CD14-positive monocyte (primary cell): ENCODE data around the gene GRID1. TPM values are rescaled to one million over a fixed set of nuclear protein-coding genes. Genes with fewer than 3 reads are reported as not detected.

Source experiments
- DNase-seq, 3 donors: peaks; one replicate each; pipeline ENCODE4 v3.0.0-alpha.2; 2011 to 2022
- H2AFZ ChIP-seq: 2 replicates; pipeline ENCODE4 v1.6.0; 2012; ENCODE audit warnings: mild to moderate bottlenecking, low read depth, low read length, inconsistent platforms; ENCODE audit not compliant: insufficient read depth, poor library complexity, severe bottlenecking
- H3K27ac ChIP-seq, 2 donors: 1 replicate in 1 of 2; 2 replicates in 1 of 2; pipeline ENCODE4 v1.5.1; 2012 to 2013; ENCODE audit warnings: low read length in 2 of 2, control low read depth in 1 of 2, inconsistent platforms in 1 of 2, low read depth in 1 of 2, mild to moderate bottlenecking in 1 of 2
- H3K27me3 ChIP-seq, 2 donors: one replicate each; pipeline versions ENCODE4 v1.6.0 to v1.6.1; 2011 to 2013; ENCODE audit warnings: low read length in 2 of 2; ENCODE audit not compliant: control insufficient read depth in 2 of 2, insufficient read depth in 2 of 2
- H3K36me3 ChIP-seq, 2 donors: replicated peaks in 1 of 2; 1 replicate in 1 of 2; 2 replicates in 1 of 2; pipeline versions ENCODE4 v1.5.1 to v1.6.1; 2012 to 2013; ENCODE audit warnings: low read length in 2 of 2, control low read depth in 1 of 2, inconsistent platforms in 1 of 2, mild to moderate bottlenecking in 1 of 2; ENCODE audit not compliant: insufficient read depth in 2 of 2, control insufficient read depth in 1 of 2
- H3K4me1 ChIP-seq, 2 donors: 1 replicate in 1 of 2; 2 replicates in 1 of 2; pipeline versions ENCODE4 v1.5.1 to v1.6.1; 2012 to 2013; ENCODE audit warnings: low read length in 2 of 2, control low read depth in 1 of 2, inconsistent platforms in 1 of 2, mild to moderate bottlenecking in 1 of 2, moderate library complexity in 1 of 2; ENCODE audit not compliant: insufficient read depth in 2 of 2, control insufficient read depth in 1 of 2
- H3K4me2 ChIP-seq: replicated peaks from 2 replicates; pipeline ENCODE3; 2012; ENCODE audit warnings: low read length, moderate library complexity, mild to moderate bottlenecking; ENCODE audit not compliant: poor library complexity, severe bottlenecking; ENCODE audit errors: extremely low read depth
- H3K4me3 ChIP-seq, 3 experiments: fragments of 200-600 bp in 1 of 3; sonication (generic) in 1 of 3; replicated peaks in 1 of 3; 1 replicate in 2 of 3; 2 replicates in 1 of 3; pipeline ENCODE4 v1.5.1; 2011 to 2013; ENCODE audit warnings: low read length in 3 of 3, mild to moderate bottlenecking in 3 of 3, control low read depth in 2 of 3, low read depth in 2 of 3, inconsistent platforms in 1 of 3, moderate library complexity in 1 of 3
- H3K79me2 ChIP-seq: 2 replicates; pipeline ENCODE4 v1.6.0; 2012; ENCODE audit warnings: mild to moderate bottlenecking, control low read depth, inconsistent platforms, low read length, moderate library complexity; ENCODE audit not compliant: insufficient read depth
- H3K9ac ChIP-seq: 2 replicates; pipeline ENCODE4 v1.6.0; 2017; ENCODE audit warnings: low read length, mild to moderate bottlenecking; ENCODE audit not compliant: insufficient read depth, poor library complexity, severe bottlenecking
- H3K9me3 ChIP-seq, 2 donors: replicated peaks in 1 of 2; 1 replicate in 1 of 2; 2 replicates in 1 of 2; pipeline versions ENCODE4 v1.5.1 to v1.6.1; 2012 to 2013; ENCODE audit warnings: low read length in 2 of 2, control low read depth in 1 of 2; ENCODE audit not compliant: control insufficient read depth in 1 of 2, insufficient read depth in 1 of 2
- H4K20me1 ChIP-seq: 2 replicates; pipeline ENCODE4 v1.6.0; 2012; ENCODE audit warnings: mild to moderate bottlenecking, low read length, control low read depth, moderate library complexity; ENCODE audit not compliant: insufficient read depth
- H3K27ac Mint-ChIP-seq, 7 donors: one replicate each; pipeline ENCODE4 v1.8.0; 2020; ENCODE audit warnings: mild to moderate bottlenecking in 7 of 7, mixed read lengths in 7 of 7, moderate library complexity in 6 of 7, inconsistent platforms in 2 of 7
- H3K27me3 Mint-ChIP-seq, 3 donors: one replicate each; pipeline ENCODE4 v1.8.0; 2021 to 2022; ENCODE audit warnings: low read depth in 3 of 3, mild to moderate bottlenecking in 3 of 3, mixed read lengths in 3 of 3, moderate library complexity in 3 of 3, inconsistent platforms in 1 of 3
- H3K36me3 Mint-ChIP-seq, 2 donors: one replicate each; pipeline ENCODE4 v1.8.0; 2020; ENCODE audit warnings: mixed read lengths in 2 of 2, inconsistent platforms in 1 of 2, mild to moderate bottlenecking in 1 of 2
- H3K4me1 Mint-ChIP-seq: one replicate; pipeline ENCODE4 v1.8.0; 2020; ENCODE audit warnings: mild to moderate bottlenecking, mixed read lengths
- H3K4me3 Mint-ChIP-seq, 2 donors: one replicate each; pipeline ENCODE4 v1.8.0; 2020; ENCODE audit warnings: mild to moderate bottlenecking in 2 of 2, mixed read lengths in 2 of 2, moderate library complexity in 1 of 2
- H3K9me3 Mint-ChIP-seq, 7 donors: one replicate each; pipeline ENCODE4 v1.8.0; 2020 to 2022; ENCODE audit warnings: mixed read lengths in 7 of 7, mild to moderate bottlenecking in 6 of 7, moderate library complexity in 6 of 7, inconsistent platforms in 2 of 7
- WGBS: methylation state at CpG from one replicate; pipeline ENCODE4 v1.1.5; 2013; ENCODE audit warnings: missing lambda C conversion rate; ENCODE audit not compliant: insufficient coverage; 5-methylcytosine and 5-hydroxymethylcytosine counted together
- intact Hi-C, 2 donors: fragments of 100-400 bp; cut with micrococcal nuclease; formaldehyde crosslinking; loops; one replicate each; pipeline versions ENCODE4 v1.15.0 to v1.15.1; 2023
- polyA plus RNA-seq, 3 donors: library from polyadenylated mRNA; depleted of rRNA in 1 of 3; unstranded in 2 of 3; stranded (reverse) in 1 of 3; fragments of 300-500 nt in 2 of 3; fragments of >200 nt in 1 of 3; fragmentation: Illumina TruSeq in 2 of 3; gene quantifications; 1 replicate in 2 of 3; 2 replicates in 1 of 3; pipeline ENCODE4 v1.2.3, GENCODE V29; 2012 to 2021
- TF ChIP-seq, protein P1 (sequence below): fragments of 200-600 bp; IDR thresholded peaks from one replicate; pipeline ENCODE4 v1.8.0; 2022; ENCODE audit warnings: antibody characterized with exemption, mild to moderate bottlenecking

Gene GRID1
- polyA plus RNA-seq, 3 donors = not detected

DNA sequence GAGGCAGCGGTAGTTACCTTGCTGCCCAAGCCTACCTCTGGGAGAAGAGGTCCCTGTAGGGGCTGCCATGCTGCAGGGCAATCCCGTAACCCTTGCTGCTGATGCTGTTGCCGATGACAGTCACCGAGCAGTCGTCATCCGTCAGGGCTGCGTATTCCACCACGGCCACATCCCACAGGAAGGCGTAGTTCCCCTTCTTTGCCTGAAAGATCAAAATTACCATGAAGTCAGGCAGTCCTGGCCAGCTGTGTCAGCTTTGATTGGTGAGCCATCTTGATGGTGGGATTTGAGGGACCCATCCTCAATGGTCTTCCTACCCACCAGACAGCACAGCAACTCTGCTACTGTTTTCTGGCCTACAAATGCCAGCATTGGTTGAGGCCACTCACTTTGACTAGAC, 746.8 kb downstream of the GRID1 start:
- no peaks in the 10 kb centered on the region for H4K20me1 ChIP-seq
- H3K4me1 Mint-ChIP-seq = no peaks in the 10 kb centered on the region
- H3K27ac ChIP-seq = no peak overlapping the region
- DNase-seq = no peak
- intact Hi-C loops = no loop called here
- no peaks in the 10 kb centered on the region for H3K9me3 ChIP-seq
- WGBS = 96% methylated on average over 7 of the region's 9 CpGs
- no peaks in the 10 kb centered on the region for H3K27me3 ChIP-seq
- H3K4me1 ChIP-seq = no peaks in the 10 kb centered on the region
- H3K4me3 Mint-ChIP-seq = no peak overlapping the region
- no peaks in the 10 kb centered on the region for H3K27me3 Mint-ChIP-seq
- no peaks in the 10 kb centered on the region for H3K36me3 ChIP-seq
- H3K4me2 ChIP-seq = no peak overlapping the region
- H3K27ac Mint-ChIP-seq = no peak overlapping the region
- H2AFZ ChIP-seq = no peak overlapping the region
- H3K79me2 ChIP-seq = no peaks in the 10 kb centered on the region
- H3K4me3 ChIP-seq = no peak overlapping the region
- no peak overlapping the region for H3K9ac ChIP-seq
- TF ChIP-seq, protein P1, sequence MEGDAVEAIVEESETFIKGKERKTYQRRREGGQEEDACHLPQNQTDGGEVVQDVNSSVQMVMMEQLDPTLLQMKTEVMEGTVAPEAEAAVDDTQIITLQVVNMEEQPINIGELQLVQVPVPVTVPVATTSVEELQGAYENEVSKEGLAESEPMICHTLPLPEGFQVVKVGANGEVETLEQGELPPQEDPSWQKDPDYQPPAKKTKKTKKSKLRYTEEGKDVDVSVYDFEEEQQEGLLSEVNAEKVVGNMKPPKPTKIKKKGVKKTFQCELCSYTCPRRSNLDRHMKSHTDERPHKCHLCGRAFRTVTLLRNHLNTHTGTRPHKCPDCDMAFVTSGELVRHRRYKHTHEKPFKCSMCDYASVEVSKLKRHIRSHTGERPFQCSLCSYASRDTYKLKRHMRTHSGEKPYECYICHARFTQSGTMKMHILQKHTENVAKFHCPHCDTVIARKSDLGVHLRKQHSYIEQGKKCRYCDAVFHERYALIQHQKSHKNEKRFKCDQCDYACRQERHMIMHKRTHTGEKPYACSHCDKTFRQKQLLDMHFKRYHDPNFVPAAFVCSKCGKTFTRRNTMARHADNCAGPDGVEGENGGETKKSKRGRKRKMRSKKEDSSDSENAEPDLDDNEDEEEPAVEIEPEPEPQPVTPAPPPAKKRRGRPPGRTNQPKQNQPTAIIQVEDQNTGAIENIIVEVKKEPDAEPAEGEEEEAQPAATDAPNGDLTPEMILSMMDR = no peak
- H3K36me3 Mint-ChIP-seq = no peaks in the 10 kb centered on the region
- peaks cover 0 to 5% (median 2%) of the 10 kb centered on the region in 7 donors for H3K9me3 Mint-ChIP-seq

DNA sequence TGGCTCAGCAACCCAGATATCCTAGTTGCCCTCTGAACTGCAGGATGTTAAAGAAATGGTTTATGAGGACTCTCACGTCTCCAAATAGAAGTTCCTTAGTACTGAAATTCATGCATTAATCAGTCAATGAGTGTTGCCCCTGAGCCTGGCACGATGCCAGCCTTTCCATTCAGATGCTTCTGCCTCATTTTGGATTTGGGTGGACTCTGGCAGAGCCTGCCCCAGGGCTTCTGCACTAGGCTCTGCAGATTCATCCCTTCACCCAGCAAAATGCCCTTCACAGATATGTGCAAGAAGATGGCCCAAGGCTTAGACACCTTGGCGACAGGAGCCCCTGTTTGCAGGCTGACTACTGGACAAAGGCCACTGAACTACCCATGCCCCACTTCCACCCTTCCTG, 747.8 kb downstream of the GRID1 start:
- H3K27ac Mint-ChIP-seq = no peak overlapping the region
- no peaks in the 10 kb centered on the region for H3K79me2 ChIP-seq
- H3K27me3 Mint-ChIP-seq = no peaks in the 10 kb centered on the region
- no peak overlapping the region for H3K9ac ChIP-seq
- no peaks in the 10 kb centered on the region for H3K4me1 Mint-ChIP-seq
- H3K36me3 Mint-ChIP-seq = no peaks in the 10 kb centered on the region
- TF ChIP-seq, protein P1 = no peak
- DNase-seq = no peak
- no peaks in the 10 kb centered on the region for H3K27me3 ChIP-seq
- intact Hi-C loops = no loop called here
- 82% methylated on average over 3 of the region's 3 CpGs for WGBS
- H3K4me3 Mint-ChIP-seq = no peak overlapping the region
- no peaks in the 10 kb centered on the region for H3K9me3 ChIP-seq
- H3K9me3 Mint-ChIP-seq = peaks cover 0 to 5% (median 2%) of the 10 kb centered on the region in 7 donors
- no peaks in the 10 kb centered on the region for H3K36me3 ChIP-seq
- H3K4me1 ChIP-seq = no peaks in the 10 kb centered on the region
- H3K4me3 ChIP-seq = no peak overlapping the region
- no peaks in the 10 kb centered on the region for H4K20me1 ChIP-seq
- no peak overlapping the region for H3K4me2 ChIP-seq
- no peak overlapping the region for H3K27ac ChIP-seq
- H2AFZ ChIP-seq = no peak overlapping the region
